Activated CD8-positive, alpha-beta memory T cell treated with anti-CD3 and anti-CD28 coated beads for 1 hour (primary cell): Measurements from ENCODE around the gene NFX1.
"Not testable (repeated sequence)": the region's sequence is repeated elsewhere in the genome, so short reads cannot be mapped to it uniquely, and the experiment has no call there.

Source experiments
- DNase-seq, 2 donors: peaks; one replicate each; pipeline ENCODE4 v3.0.0-alpha.2; 2020; ENCODE audit warnings: low read depth in 1 of 2; ENCODE audit errors: extremely low read depth in 1 of 2

NFX1 gene

DNA sequence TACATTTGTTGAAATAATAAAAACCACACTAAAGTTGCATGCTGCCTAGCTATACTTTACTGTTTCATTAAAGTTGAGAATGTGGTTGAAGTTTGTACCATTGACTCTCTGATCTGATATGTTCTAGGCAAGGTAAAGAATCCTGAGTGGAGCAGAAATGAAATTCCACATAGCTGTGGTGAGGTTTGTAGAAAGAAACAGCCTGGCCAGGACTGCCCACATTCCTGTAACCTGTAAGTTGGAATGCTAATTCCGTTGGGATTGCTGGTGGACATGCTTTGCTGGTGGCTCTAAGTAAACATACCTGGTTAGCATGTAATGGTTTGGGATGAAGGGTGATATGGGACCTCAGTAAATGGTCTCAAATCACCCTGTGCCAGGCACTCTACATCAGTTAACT is 16.8 kb downstream of the NFX1 start:
- DNase-seq = no peak

- DNase-seq = no peak
Measured at GRCh38 chr9:33309903-33310302, 19.6 kb downstream of the NFX1 start.

GRCh38 chr9:33310748-33311147 is 20.4 kb downstream of the NFX1 start:
- no peak for DNase-seq

DNA sequence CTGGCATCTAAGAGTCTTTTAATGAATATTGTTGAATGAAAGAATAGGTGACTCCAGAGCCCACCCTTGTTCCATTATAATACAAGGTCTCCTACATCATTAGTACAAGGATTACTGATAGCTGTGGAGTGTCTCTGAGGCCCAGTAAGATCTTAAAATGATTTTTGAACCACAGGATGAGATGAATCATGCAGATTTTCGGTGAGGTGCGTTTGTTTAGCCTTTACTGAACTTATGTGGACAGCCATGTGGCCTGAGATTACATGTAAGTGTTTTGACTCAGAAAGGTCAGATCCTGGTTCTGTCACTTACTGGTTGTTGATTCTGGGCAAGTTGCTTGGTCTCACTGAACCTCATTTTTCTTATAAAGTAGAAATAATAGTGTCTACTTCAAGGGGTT is 21.6 kb downstream of the NFX1 start:
- DNase-seq = no peak

DNA sequence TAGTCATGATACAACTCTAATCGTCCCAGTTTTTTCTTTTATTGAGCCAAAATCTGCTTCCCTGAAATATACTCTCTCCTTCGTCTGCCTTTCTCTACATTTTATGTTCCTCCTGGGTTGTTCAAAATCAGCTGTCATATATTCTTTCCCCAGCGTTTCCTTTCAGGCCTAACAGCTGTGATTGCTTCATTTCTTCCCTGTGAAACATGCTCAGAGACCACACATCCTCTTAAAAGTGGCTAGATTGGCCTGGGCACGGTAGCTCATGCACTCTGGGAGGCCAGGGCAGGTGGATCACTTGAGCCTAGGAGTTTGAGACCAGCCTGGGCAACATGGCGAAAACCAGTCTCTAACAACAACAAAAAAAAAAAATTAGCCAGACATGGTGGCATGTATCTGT is 25.1 kb downstream of the NFX1 start:
- DNase-seq = no peak

GRCh38 chr9:33317136-33317535 is 26.8 kb downstream of the NFX1 start:
- DNase-seq = not testable (repeated sequence)

DNA sequence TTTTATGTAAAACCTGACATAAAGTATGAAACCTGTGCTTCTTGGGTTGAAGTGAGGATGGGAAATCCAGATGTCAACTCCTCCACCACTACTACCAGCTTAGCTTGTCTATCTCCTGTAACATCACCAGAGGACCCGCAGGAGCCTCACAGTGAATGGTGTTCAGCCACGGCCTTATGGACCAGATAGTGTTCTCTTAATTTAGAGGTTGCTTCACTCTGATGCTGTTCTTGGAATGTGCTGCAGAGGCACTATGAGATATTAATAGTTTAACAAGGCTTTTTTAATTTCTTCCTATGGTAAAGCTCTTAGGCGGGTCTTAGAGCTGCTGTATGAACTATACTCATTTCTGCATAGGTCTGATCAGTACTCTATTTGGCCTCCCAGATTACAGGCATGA is 27.9 kb downstream of the NFX1 start:
- DNase-seq = no peak

DNA sequence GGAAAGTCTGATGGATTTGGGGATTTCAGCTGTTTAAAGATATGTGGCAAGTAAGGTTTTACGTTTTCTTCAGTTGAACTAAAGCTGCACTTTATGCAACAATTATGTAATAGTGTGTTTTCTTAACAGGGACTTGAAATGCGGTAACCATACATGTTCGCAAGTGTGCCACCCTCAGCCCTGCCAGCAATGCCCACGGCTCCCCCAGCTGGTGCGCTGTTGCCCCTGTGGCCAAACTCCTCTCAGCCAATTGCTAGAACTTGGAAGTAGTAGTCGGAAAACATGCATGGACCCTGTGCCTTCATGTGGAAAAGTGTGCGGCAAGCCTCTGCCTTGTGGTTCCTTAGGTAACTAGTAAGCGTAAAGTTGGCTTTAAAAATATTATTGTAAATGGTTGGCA is 28.5 kb downstream of the NFX1 start:
- DNase-seq = no peak

DNA sequence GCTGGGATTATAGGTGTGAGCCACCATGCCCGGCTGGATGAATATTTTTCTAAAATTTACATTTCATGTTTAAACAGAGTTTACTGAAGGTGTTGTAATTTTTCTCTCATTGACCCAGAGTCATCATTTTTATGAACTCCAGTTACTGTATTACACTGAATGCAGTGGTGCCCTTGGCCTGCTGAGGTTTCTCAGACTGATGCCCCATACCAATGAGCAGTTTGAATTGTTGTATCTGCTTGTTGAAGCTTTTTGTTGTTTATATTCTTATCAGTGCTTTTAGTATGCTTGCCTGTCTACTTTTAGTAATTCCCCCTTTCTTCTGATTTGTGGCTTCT is 29.9 kb downstream of the NFX1 start:
- no peak for DNase-seq

GRCh38 chr9:33320568-33321261 is 30.4 kb downstream of the NFX1 start:
- DNase-seq = no peak

DNA sequence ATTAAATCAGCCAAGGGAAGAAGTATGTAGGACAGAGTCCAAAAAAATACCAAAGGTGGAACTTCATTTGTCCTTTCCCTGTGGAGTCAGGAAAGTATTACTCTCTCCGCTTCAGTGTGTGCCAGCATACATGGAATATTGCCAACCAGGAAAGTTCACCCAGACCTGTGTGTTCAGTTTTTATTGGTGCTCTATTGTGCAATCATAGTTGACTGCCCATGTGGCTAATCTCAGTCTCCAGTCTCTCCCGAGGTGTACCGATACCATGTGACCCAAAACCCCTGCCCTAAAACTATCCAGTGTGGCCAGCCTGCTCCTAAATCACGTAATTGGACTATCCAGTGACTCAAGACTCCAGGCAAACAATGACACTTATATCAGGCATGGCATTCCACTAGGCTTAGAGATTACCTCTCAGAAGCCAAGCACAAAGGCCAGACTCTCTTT is 38.8 kb downstream of the NFX1 start:
- no peak for DNase-seq

DNA sequence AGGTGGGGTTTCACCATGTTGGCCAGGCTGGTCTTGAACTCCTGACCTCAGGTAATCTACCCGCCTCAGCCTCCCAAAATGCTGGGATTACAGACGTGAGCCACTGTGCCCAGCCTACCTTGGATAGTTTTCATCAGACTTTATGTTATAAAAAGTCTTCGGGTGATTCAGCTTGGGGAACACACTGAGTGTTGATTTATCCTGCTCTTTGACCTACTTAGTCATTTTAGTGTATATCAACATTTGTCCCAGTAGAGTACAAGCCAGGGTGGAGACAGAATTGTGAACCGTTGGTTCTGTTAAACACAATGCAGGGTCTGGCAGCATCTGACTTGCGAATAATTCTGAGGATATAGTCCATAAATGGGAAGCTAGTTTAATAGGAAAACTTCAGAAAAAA is 39.7 kb downstream of the NFX1 start:
- no peak for DNase-seq

DNA sequence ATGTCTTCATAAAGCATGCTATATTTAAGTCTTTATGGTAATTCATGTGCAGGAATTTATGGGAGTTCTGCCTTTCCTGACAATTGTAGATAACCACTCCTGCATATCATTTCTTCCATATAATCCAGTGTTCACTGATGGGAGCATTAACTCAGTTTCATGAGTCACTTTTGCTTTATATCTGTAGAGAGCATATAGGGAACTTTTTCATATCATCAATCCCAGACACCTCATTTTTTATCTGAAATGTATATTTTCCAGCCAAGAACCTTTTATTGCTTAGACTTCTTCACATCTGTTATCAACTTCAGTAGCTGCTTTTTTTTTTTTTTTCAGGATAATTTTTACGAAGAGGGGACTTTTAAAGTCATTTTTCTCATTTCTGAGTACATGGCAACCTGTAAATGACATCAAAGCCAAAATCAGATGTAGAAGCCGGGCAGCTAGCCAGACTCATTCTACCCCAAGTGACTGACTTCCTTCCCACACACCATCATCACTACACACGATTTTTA is 41.1 kb downstream of the NFX1 start:
- no peak for DNase-seq

DNA sequence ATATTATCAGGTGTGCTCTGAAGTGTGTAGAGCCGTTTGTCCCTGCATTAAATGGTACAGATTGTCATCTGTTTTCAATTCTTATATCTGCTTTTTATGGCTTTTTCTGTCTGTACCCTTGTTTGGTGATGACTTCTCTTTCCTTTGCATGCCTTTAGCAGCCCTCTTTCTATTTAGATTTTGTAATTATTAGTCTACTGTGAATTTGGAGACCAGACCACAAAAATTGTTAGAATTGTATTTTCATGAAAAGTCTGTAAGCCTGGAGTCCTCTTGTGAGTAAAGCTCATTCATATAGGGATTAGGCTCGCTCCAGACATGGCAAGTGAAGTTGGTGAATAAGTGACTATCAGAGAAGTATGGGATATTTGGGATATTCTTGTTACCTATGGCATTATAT is 41.7 kb downstream of the NFX1 start:
- DNase-seq = no peak

- not testable (repeated sequence) for DNase-seq
Measured at GRCh38 chr9:33332956-33333355, 42.6 kb downstream of the NFX1 start.

DNA sequence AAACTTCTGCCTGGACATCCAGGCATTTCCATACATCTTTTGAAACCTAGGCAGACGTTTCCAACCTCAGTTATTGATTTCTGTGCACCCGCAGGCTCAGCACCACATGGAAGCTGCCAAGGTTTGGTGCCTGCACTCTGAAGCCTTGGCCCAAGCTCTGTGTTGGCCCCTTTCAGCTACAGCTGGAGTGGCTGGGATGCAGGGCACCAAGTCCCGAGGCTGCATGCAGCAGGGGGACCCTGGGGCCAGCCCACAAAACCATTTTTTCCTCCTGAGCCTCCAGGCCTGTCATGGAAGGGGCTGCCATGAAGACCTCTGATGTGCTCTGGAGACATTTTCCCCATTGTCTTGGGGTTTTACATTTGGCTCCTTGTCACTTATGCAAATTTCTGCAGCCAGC is 49.9 kb downstream of the NFX1 start:
- DNase-seq = no peak

- DNase-seq = no peak
Measured at GRCh38 chr9:33341182-33341581, 50.9 kb downstream of the NFX1 start.

DNA sequence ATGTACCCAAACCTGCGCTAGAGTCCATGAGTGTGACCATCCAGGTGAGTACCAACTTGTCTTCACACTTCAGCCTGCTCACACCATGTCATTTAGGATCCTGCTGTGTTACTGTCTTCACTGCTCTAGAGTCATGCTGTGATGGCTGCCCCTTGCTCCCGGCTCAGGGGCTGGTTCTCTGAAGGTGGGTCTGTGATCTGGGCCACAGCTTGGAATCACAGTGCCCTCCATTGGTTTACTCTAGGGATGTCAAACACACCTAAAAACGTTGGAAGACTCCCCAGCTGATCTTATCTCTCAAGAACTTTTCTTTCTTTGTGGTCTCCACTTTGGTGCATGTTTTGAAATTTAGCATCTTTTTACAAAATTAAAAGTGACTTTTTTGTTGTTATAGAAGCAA is 53.8 kb downstream of the NFX1 start:
- DNase-seq = no peak

GRCh38 chr9:33346564-33346963 is 56.2 kb downstream of the NFX1 start:
- DNase-seq = no peak

GRCh38 chr9:33348998-33349397 is 58.7 kb downstream of the NFX1 start:
- no peak for DNase-seq

DNA sequence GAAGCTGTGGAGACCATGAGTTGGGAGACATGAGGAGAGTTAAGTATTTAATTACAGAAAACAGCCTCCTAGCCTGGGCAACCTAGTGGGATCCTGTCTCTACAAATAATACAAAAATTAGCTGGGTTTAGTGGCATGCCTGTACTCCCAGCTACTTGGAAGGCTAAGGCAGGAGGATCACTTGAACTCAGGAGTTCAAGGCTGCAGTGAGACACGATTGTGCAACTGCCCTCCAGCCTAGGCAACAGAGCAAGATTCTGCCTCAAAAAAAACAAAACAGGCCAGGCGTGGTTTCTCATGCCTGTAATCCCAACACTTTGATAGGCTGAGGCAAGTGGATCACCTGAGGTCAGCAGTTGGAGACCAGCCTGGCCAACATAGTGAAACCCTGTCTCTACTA is 59.4 kb downstream of the NFX1 start:
- no peak for DNase-seq

DNA sequence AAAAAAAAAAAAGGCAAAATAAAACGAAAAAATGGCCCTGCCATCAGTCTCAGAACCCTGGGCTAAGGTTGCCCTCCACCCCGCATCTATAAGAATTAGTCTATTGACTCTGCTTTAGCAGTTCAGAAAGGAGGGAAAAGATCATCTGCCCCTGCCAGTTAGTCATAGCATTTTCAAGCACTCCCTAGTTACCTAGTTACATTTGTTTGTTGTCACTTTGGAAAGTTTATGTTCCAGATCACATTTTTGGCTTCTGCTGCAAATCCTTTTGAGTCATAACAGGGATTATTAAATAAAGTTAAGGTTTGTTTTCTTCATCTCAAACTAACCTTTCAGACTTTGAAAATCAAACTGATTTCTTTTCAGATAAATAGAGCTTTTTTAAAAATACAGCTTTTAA is 60.0 kb downstream of the NFX1 start:
- no peak for DNase-seq

DNA sequence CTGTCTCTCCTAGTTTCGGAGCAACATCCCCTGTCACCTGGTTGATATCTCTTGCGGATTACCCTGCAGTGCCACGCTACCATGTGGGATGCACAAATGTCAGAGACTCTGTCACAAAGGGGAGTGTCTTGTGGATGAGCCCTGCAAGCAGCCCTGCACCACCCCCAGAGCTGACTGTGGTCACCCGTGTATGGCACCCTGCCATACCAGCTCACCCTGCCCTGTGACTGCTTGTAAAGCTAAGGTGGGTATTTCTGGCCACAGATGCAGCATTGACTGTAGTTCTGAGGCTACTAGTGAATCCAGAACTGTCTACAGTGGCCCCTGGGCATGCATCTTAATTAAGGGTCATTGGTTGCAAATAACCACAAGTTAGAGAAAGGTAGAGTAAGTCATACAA is 61.2 kb downstream of the NFX1 start:
- no peak for DNase-seq
